NCI-H146 treated with DMSO at 0.1 percent for 48 hours (cell line): ENCODE results near the gene BMAL2.

Source experiments
- DNase-seq: peaks from one replicate; lab custom pipeline; 2025; ENCODE audit not compliant: unreplicated experiment; lab: John Stamatoyannopoulos, UW

The BMAL2 gene

DNA sequence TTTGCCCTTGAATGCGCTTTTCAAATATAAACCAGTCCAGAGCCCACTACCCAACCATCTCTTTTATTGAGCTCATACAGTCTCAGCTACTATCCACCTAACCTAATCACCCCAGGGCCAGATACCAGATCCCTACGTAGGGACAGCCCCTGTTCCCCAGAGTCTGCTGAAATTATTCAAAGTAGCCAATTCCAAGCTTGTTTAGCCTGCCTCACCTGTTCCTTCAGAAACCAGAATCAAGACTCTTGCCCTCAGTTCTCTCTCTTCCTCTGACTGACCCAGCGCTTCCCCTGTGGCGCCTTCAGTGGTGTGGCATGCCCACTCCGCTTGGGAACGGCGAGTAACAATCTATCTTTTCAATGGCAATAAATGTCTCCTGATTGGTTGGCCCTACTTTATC, 18.8 kb downstream of the BMAL2 start:
- DNase-seq = no peak

DNA sequence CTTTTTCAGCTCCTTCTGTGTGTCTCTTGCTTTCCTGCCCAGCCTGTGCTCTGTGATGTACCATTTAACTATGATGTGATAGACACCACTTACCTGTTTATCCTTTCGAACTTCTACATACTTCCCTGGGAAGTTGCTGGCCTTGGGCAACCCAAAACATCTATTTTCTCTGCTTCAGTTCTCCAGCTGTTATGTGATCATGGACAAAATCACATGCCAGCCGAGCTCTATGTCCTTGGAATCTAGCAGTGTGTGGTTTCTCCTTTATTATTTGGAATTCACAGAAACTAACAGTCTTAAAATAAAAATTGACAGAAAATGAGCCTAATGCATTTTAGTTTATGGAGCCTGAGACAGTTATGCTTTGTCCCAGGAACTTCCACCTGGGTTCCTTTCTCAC, 22.9 kb downstream of the BMAL2 start:
- DNase-seq = no peak

DNA sequence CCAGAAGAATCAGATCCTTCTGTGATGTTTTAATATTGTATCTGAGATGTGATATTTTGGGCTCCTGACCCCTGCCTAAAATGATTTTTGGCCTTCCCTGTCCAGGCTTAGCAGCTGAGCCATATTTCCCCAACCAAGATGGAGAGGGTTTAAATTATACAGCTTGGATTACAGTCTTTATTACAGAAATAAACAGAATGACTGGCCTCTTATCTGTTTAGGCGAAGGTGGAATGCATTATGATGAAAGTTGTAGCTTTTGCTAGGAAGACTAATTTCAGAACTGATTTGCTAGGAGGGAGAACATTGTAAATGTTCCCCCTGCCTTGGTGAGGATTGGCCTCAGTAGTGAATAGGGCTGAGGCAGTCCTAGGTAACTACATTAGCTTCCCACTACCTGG, 23.3 kb downstream of the BMAL2 start:
- no peak for DNase-seq

DNA sequence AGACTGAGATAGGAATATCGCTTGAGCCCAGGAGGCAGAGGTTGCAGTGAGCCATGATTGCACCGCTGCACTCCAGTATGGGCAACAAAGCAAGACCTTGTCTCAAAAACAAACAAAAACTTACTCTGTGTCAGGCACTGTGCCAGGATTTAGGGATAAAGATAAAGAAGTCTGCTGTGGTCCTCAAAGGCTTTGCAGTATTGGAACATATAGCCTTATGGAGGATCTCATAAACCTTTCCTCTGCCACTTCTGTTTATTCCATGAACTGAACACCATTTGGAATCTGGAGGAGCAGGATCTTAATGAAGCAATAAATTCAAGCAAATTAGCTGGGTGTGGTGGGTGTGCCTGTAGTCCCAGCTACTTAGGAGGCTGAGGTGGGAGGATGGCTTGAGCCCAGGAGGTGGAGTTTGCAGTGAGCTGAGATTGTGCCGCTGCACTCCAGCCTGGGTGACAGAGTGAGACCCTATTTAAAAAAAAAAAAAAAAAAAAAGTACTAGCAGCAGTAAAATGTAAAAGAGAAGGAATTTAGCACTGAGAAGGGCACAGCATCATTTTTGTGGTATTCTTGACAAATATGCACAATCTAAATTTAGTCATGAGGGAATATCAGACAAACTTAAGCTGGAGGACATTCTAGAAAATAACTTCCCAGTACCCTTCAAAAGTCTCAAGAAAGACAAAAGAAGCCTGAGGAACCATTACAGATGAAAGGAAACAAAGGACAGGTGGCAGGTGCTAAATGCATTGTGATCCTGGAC, 27.1 kb downstream of the BMAL2 start:
- DNase-seq = peak; percentile 21

- no peak for DNase-seq
These were observed 28.7 kb downstream of the BMAL2 start for GRCh38 chr12:27361372-27361771.

DNA sequence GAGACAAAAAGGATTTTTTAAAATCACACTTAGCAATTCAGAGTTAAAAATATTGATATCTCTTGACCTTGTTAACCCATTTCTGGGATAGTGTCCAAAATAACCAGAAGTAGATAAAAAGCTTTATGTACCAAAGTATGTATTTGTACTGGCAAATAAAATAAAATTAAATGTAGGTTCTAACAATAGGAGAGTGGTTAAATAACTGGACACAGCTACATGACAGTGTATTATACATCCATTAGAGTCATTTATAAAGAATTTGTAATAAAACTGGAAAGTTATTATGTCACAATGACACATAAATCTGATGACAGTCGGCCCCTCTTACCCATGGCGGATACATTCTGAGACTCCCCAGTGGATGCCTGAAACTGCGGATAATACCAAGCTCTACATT, 34.0 kb downstream of the BMAL2 start:
- no peak for DNase-seq

GRCh38 chr12:27367078-27367477, 34.4 kb downstream of the BMAL2 start:
- DNase-seq = no peak

GRCh38 chr12:27382171-27382795, 49.6 kb downstream of the BMAL2 start:
- DNase-seq = no peak
